ENCODE measurements around the gene RIC8B.

RIC8B gene

DNA sequence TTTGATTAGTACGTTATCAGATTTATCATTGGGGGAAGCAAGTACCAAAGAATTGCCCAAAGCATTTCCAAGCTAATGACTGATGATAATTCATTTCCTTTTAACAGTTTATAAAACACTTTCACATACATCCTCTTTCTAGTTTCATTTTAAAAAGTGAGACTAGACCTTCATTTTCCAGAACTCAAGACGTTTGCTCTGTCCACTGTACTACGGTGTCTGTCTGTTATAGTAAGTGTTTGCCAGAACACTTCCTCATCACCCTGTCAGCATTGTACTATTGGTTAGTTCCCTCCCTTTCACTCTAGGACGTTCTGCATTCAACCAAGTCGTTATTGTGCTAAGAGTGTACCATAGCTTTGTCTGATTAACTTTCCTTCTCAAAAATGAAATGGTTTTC lies 99.5 kb downstream of the RIC8B start:
- H3K4me3 ChIP-seq (ENCODE audit: low read length): no peak overlapping the region
- H3K9ac ChIP-seq (ENCODE audit: low read depth, low read length): no peak overlapping the region
- peaks cover 33% of the 10 kb centered on the region for H3K36me3 ChIP-seq (ENCODE audit: insufficient read depth, low read length)
- H3K27ac ChIP-seq (ENCODE audit: low read depth, low read length): no peak overlapping the region
- H3K27me3 ChIP-seq (ENCODE audit: insufficient read depth, low read length): no peaks in the 10 kb centered on the region
- H3K4me1 ChIP-seq (ENCODE audit: insufficient read depth, low read length): no peaks in the 10 kb centered on the region
- WGBS: 100% methylated on average over 5 of the region's 5 CpGs
- H3K9me3 ChIP-seq (ENCODE audit: insufficient read depth, low read depth, low read length): no peaks in the 10 kb centered on the region

DNA sequence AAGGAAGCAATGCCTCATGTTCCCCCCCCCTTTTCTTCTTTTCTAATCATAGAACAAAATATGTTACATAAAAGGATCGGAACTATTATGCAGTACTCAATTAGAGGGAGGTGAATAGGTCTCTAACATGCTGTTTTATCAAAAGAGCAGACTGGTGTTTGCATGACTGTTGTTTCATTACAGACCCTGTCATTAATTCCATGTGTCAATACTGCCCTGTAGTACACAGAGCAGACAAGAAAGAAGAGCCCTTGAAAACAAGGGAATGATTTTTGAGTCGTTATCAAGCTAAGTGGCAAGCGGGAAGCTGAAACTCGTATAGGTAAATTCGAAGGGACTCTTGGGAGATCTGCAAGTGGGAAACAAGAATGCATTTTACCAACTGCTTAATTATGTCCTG lies 104.3 kb downstream of the RIC8B start:
- H3K4me3 ChIP-seq (ENCODE audit: low read length): no peak overlapping the region
- H3K36me3 ChIP-seq (ENCODE audit: insufficient read depth, low read length): peaks cover 60% of the 10 kb centered on the region
- 92% methylated on average over 5 of the region's 5 CpGs for WGBS
- no peak overlapping the region for H3K27ac ChIP-seq (ENCODE audit: low read depth, low read length)
- H3K9ac ChIP-seq (ENCODE audit: low read depth, low read length): no peak overlapping the region
- no peaks in the 10 kb centered on the region for H3K27me3 ChIP-seq (ENCODE audit: insufficient read depth, low read length)
- H3K9me3 ChIP-seq (ENCODE audit: insufficient read depth, low read depth, low read length): no peaks in the 10 kb centered on the region
- H3K4me1 ChIP-seq (ENCODE audit: insufficient read depth, low read length): no peaks in the 10 kb centered on the region

DNA sequence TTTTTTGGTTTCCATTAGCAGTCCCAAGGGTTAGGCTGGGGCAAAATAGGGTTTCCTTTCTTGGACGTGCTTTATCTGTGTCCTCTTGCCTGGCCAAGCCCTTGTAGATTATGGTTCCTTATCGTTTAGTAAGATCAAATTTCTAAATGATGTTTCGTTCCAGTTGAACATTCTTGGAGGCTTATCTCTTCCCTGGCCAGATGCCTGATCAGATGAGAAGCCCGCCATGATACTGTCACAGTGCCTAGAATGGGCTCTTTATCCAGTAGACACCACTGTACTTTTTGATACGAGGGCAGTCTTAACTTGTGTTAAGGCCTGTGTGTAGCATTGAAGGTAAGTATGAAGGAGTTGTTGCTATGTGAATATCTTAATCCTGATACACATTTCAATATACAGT lies 105.1 kb downstream of the RIC8B start:
- H3K27ac ChIP-seq (ENCODE audit: low read depth, low read length): no peak overlapping the region
- H3K4me1 ChIP-seq (ENCODE audit: insufficient read depth, low read length): peaks cover 5% of the 10 kb centered on the region; the same call in 1 of the 2 replicates
- no peaks in the 10 kb centered on the region for H3K27me3 ChIP-seq (ENCODE audit: insufficient read depth, low read length)
- H3K4me3 ChIP-seq (ENCODE audit: low read length): no peak overlapping the region
- no peak overlapping the region for H3K9ac ChIP-seq (ENCODE audit: low read depth, low read length)
- 98% methylated on average over 5 of the region's 5 CpGs for WGBS
- H3K36me3 ChIP-seq (ENCODE audit: insufficient read depth, low read length): peaks cover 57% of the 10 kb centered on the region
- no peaks in the 10 kb centered on the region for H3K9me3 ChIP-seq (ENCODE audit: insufficient read depth, low read depth, low read length)

DNA sequence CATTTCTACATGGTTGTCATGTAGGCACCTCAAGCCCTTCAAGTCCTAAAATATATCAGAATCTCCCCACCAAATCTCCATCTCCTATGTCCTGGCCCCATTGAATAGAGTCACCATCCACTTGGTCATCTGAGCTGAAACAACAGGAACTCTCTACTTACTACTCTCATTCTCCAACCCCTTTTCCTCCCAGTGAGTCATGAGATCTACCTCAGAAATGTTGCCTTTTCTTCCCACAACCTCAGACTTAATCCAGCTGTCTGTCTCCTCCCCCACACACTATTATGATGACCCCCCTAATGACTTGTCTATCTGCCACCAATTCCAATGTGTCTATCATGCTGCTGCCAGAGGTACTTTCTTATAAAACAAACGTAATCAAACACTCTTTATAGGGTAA lies 108.9 kb downstream of the RIC8B start:
- no peak overlapping the region for H3K9ac ChIP-seq (ENCODE audit: low read depth, low read length)
- H3K27ac ChIP-seq (ENCODE audit: low read depth, low read length): no peak overlapping the region
- peaks cover 12% of the 10 kb centered on the region; the same call in 1 of the 2 replicates for H3K4me1 ChIP-seq (ENCODE audit: insufficient read depth, low read length)
- no peaks in the 10 kb centered on the region for H3K9me3 ChIP-seq (ENCODE audit: insufficient read depth, low read depth, low read length)
- no peaks in the 10 kb centered on the region for H3K27me3 ChIP-seq (ENCODE audit: insufficient read depth, low read length)
- 92% methylated on average over 1 of the region's 1 CpG for WGBS
- no peak overlapping the region for H3K4me3 ChIP-seq (ENCODE audit: low read length)
- peaks cover 81% of the 10 kb centered on the region for H3K36me3 ChIP-seq (ENCODE audit: insufficient read depth, low read length)

DNA sequence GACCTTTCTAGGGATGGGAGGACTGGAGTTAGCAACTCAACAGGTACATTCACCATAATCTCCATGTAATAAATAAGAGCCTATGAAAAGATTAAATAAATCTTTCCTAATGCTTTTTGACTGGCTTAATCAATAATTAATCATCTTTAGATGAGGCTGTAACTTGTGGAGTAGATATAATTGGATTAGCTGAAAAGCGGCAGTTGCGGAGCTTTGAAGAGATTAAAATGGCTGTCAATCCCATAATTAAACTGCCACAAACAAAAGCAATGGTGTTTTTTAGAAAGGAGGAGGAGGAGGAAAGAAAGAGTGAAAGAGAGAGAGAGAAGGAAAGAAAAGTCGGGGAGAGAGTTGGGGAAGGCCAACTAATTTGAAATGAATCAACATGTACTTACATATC lies 110.5 kb downstream of the RIC8B start:
- Histone ChIP-seq H3K9ac (ENCODE audit: low read depth, low read length) (no peak overlapping the region), H3K27me3 (ENCODE audit: insufficient read depth, low read length) (no peaks in the 10 kb centered on the region), H3K4me3 (ENCODE audit: low read length) (no peak overlapping the region), H3K4me1 (ENCODE audit: insufficient read depth, low read length) (peaks cover 12% of the 10 kb centered on the region; the same call in 1 of the 2 replicates), H3K9me3 (ENCODE audit: insufficient read depth, low read depth, low read length) (no peaks in the 10 kb centered on the region), H3K36me3 (ENCODE audit: insufficient read depth, low read length) (peaks cover 71% of the 10 kb centered on the region), H3K27ac (ENCODE audit: low read depth, low read length) (no peak overlapping the region)
- WGBS: 86% methylated on average over 1 of the region's 3 CpGs

DNA sequence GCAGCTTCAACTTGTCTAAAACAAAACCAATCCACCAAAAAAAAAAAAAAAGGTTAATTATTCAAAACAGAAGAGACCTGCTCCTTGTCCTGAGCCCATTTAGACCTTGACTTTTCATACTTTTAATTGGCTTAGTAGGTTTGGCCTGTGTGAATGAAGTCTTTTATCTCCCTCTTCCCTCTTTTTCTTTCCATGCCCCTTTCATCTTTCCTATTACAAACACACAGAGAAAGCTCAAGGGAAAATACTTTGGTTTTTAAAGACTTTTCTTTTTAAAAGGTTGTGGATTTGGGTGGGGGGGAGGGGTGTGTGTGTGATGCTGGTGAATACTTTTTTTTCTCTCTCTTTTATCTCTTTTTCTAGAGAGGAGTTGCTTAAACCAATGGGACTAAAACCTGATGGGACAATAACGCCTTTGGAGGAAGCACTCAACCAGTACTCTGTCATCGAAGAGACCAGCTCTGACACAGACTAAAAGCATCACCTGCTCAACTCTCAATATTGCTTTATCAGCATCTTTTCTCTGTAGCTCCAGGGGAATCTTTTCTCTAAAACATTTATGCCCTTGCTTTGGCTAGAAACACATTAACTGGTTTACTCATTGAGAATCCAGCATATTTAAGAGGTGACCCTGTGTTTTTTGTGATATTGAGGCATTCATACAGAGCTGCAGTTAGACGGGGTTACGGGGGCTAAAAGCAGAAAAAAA lies 111.2 kb downstream of the RIC8B start:
- WGBS: 94% methylated on average over 4 of the region's 4 CpGs
- H3K27me3 ChIP-seq (ENCODE audit: insufficient read depth, low read length): no peaks in the 10 kb centered on the region

DNA sequence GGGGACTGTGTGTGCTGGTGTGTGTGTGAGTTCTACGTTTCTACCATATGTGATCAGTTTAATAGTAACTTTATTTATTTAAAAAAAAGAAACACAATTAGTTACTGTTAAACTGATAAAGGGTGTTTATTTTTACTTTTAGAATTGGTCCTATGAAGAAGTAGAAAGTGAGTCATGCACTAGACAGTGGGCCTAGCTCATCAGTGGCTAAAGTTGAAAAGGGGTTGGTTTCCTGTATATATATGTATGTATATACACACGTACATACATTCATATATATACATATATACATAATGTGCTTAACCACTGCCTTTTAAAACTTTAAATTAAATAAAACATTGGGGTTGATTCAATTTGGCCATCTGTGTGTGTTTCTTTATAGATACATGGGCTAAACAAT lies 112.5 kb downstream of the RIC8B start:
- H3K9ac ChIP-seq (ENCODE audit: low read depth, low read length): no peak overlapping the region
- H3K27me3 ChIP-seq (ENCODE audit: insufficient read depth, low read length): no peaks in the 10 kb centered on the region
- H3K9me3 ChIP-seq (ENCODE audit: insufficient read depth, low read depth, low read length): no peaks in the 10 kb centered on the region
- no CpG with 5 or more reads among the region's 2 CpGs for WGBS
- H3K4me3 ChIP-seq (ENCODE audit: low read length): no peak overlapping the region
- H3K27ac ChIP-seq (ENCODE audit: low read depth, low read length): no peak overlapping the region
- H3K36me3 ChIP-seq (ENCODE audit: insufficient read depth, low read length): peaks cover 52% of the 10 kb centered on the region
- H3K4me1 ChIP-seq (ENCODE audit: insufficient read depth, low read length): peaks cover 12% of the 10 kb centered on the region; the same call in 1 of the 2 replicates

More for the DNA sequence above, 111.2 kb downstream of the RIC8B start:
- Histone ChIP-seq H3K4me1 (ENCODE audit: insufficient read depth, low read length) (peaks cover 12% of the 10 kb centered on the region; the same call in 1 of the 2 replicates), H3K27ac (ENCODE audit: low read depth, low read length) (no peak overlapping the region), H3K4me3 (ENCODE audit: low read length) (no peak overlapping the region), H3K9me3 (ENCODE audit: insufficient read depth, low read depth, low read length) (no peaks in the 10 kb centered on the region), H3K9ac (ENCODE audit: low read depth, low read length) (no peak overlapping the region), H3K36me3 (ENCODE audit: insufficient read depth, low read length) (peaks cover 65% of the 10 kb centered on the region)

DNA sequence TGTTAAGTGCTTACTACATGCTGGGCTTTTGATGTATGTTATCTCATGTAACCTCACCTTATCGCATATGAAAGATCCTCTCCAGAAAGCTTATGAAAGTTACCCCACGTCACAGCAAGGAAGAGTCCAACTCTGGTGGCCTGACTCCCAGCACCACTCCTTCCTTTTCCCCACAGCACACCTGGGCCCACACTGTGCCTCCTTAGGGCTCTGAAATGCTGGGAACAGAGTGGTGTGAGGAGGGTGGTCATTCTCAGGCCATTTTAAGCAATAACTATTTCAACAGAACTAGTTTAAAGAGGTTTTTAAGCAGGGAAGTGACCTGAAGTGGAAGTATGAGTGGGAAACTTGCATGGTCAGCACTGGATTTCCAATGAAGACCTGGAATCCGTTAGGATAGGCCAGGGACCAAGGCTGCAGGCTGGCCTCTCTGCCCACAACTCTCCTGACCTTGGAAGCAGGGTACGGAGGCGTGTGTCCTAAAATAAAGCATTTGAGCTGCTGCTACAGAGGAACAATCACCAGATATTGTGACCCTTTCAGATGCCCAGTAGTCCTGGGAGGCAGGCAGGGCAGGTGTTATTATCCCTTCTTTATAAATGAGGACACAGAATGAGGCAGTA lies 114.0 kb downstream of the RIC8B start:
- Histone ChIP-seq H3K9me3 (ENCODE audit: insufficient read depth, low read depth, low read length) (no peaks in the 10 kb centered on the region), H3K27ac (ENCODE audit: low read depth, low read length) (no peak overlapping the region), H3K4me3 (ENCODE audit: low read length) (no peak overlapping the region), H3K4me1 (ENCODE audit: insufficient read depth, low read length) (peaks cover 12% of the 10 kb centered on the region; the same call in 1 of the 2 replicates), H3K27me3 (ENCODE audit: insufficient read depth, low read length) (no peaks in the 10 kb centered on the region), H3K9ac (ENCODE audit: low read depth, low read length) (no peak overlapping the region), H3K36me3 (ENCODE audit: insufficient read depth, low read length) (peaks cover 37% of the 10 kb centered on the region)
- 93% methylated on average over 5 of the region's 5 CpGs for WGBS

DNA sequence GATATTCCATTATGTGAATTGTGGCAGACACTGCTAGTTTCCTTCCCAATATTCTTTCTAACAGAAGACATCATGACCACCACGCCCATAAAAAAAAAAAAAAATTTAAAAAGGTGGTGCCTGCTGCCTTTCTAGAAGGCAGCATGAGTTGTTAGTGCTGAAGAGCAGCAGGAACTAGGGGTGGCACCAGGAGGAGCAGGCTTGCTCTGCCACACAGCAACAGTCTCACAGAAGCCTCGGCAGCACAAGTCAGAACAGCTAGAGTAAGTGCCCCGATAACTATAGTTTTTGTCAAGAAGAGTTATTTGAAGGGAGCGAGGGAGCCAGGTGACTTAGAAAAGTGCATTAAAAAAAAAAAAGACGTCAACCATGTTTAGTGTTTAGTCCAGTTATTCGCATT lies 114.8 kb downstream of the RIC8B start:
- H3K4me3 ChIP-seq (ENCODE audit: low read length): no peak overlapping the region
- H3K36me3 ChIP-seq (ENCODE audit: insufficient read depth, low read length): peaks cover 34% of the 10 kb centered on the region
- H3K9me3 ChIP-seq (ENCODE audit: insufficient read depth, low read depth, low read length): no peaks in the 10 kb centered on the region
- peaks cover 10% of the 10 kb centered on the region; the same call in 1 of the 2 replicates for H3K4me1 ChIP-seq (ENCODE audit: insufficient read depth, low read length)
- 94% methylated on average over 5 of the region's 6 CpGs for WGBS
- H3K9ac ChIP-seq (ENCODE audit: low read depth, low read length): no peak overlapping the region
- H3K27ac ChIP-seq (ENCODE audit: low read depth, low read length): no peak overlapping the region
- no peaks in the 10 kb centered on the region for H3K27me3 ChIP-seq (ENCODE audit: insufficient read depth, low read length)

DNA sequence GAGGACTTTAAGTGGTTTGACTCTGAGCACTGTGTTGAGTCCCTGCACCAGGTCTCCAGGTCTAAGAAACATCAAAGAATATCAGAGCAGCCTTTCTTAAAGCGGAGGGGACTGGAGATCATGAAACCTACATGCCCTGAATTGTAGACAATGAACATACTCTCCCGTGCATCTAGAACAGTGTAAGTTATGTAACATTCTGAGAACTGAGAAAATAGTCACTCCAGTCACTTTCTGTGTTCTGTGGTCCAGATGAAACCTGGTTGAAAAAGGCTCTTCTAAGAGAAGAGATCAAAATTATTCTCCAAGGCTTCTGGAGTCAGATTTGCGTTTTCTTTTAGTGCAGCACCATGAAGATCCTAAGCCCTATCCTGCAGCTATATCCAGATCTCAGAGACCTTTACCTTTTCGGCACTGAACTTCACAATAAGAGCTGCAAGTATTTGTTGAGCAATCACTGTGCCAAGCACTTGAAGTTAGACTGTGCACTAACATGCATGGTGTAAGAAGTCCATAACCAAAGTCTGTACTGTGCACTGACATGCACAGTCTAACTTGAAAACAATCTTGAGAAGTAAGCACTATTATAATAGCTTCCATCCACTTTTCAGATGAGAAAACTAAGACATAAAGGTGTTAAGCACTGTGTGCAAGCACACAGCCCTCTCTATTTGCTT lies 115.6 kb downstream of the RIC8B start:
- H3K9ac ChIP-seq (ENCODE audit: low read depth, low read length): no peak overlapping the region
- no peaks in the 10 kb centered on the region for H3K9me3 ChIP-seq (ENCODE audit: insufficient read depth, low read depth, low read length)
- H3K4me3 ChIP-seq (ENCODE audit: low read length): no peak overlapping the region
- WGBS: 93% methylated on average over 4 of the region's 4 CpGs
- H3K36me3 ChIP-seq (ENCODE audit: insufficient read depth, low read length): peaks cover 31% of the 10 kb centered on the region
- no peaks in the 10 kb centered on the region for H3K27me3 ChIP-seq (ENCODE audit: insufficient read depth, low read length)
- H3K27ac ChIP-seq (ENCODE audit: low read depth, low read length): no peak overlapping the region
- H3K4me1 ChIP-seq (ENCODE audit: insufficient read depth, low read length): 0 out of 2 replicates have a peak, but pooled peaks cover 4% of the 10 kb centered on the region

DNA sequence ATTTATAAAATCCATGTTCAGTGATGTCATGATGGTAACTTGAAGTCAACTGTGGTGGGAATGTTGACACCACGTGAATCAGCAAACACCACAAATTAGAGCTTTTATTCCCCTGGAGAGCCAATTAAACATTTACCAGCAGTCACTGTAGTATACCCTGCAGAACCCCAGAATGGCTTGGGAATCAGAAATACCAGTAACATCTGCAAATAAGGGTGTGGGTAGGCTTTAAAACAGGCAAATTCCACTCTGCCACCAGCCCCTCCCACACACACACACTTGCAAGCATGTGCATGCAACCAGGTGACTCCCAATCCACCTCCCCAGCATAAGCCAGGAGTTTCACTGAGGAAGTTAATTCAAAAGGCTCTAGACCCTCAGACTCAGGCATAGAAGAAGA lies 117.6 kb downstream of the RIC8B start:
- H3K9me3 ChIP-seq (ENCODE audit: insufficient read depth, low read depth, low read length): no peaks in the 10 kb centered on the region
- WGBS: 100% methylated on average over 1 of the region's 1 CpG
- no peak overlapping the region for H3K9ac ChIP-seq (ENCODE audit: low read depth, low read length)
- H3K27me3 ChIP-seq (ENCODE audit: insufficient read depth, low read length): no peaks in the 10 kb centered on the region
- H3K4me3 ChIP-seq (ENCODE audit: low read length): no peak overlapping the region
- H3K36me3 ChIP-seq (ENCODE audit: insufficient read depth, low read length): peaks cover 17% of the 10 kb centered on the region
- H3K4me1 ChIP-seq (ENCODE audit: insufficient read depth, low read length): no peaks in the 10 kb centered on the region
- H3K27ac ChIP-seq (ENCODE audit: low read depth, low read length): no peak overlapping the region
